H1 (cell line): ENCODE data around the gene KISS1. TPM values are rescaled to one million over a fixed set of nuclear protein-coding genes. Genes with fewer than 3 reads are reported as not detected.

ENCODE experiments used
- ATF3 ChIP-seq: IDR thresholded peaks from 2 replicates; pipeline ENCODE4 v1.6.1; 2011; ENCODE audit warnings: low read depth, mild to moderate bottlenecking, low read length; ENCODE audit not compliant: insufficient read depth
- CHD2 ChIP-seq: IDR thresholded peaks from 2 replicates; pipeline ENCODE4 v1.6.1; 2012; ENCODE audit warnings: low read length, improper control_type of control experiment
- EP300 ChIP-seq, 2 experiments: IDR thresholded peaks; 1 replicate in 1 of 2; 2 replicates in 1 of 2; pipeline ENCODE4 v1.6.1; 2011 to 2012; ENCODE audit warnings: low read depth in 2 of 2, low read length in 2 of 2, mild to moderate bottlenecking in 2 of 2, borderline replicate concordance in 1 of 2, inconsistent platforms in 1 of 2, moderate library complexity in 1 of 2
- GTF2F1 ChIP-seq: IDR thresholded peaks from 2 replicates; pipeline ENCODE4 v1.6.1; 2012; ENCODE audit warnings: low read depth, low read length, improper control_type of control experiment, borderline replicate concordance
- RBBP5 ChIP-seq: IDR thresholded peaks from 2 replicates; pipeline ENCODE4 v1.7.1; 2012; ENCODE audit warnings: low read depth, mild to moderate bottlenecking, inconsistent platforms, low read length, moderate library complexity, borderline replicate concordance
- RNF2 ChIP-seq: fragments of 200-900, 300-1000 bp; sonication (generic); IDR thresholded peaks from 2 replicates; pipeline ENCODE4 v1.7.1; 2016; ENCODE audit warnings: borderline replicate concordance, low read depth, mild to moderate bottlenecking, antibody characterized with exemption, low read length; ENCODE audit not compliant: poor library complexity, severe bottlenecking; ENCODE audit errors: missing control alignments
- SIN3A ChIP-seq, 2 experiments: IDR thresholded peaks in 1 of 2; conservative IDR thresholded peaks in 1 of 2; 2 replicates each; pipeline ENCODE4 v1.6.1; 2011 to 2012; ENCODE audit warnings: low read length in 2 of 2, improper control_type of control experiment in 1 of 2, low read depth in 1 of 2, mild to moderate bottlenecking in 1 of 2
- polyA plus RNA-seq, 7 experiments: library from polyadenylated mRNA; depleted of rRNA in 3 of 7; stranded (reverse) in 5 of 7; unstranded in 2 of 7; fragments of >200 nt in 5 of 7; fragments of 200-250 nt in 2 of 7; gene quantifications; 1 replicate in 5 of 7; 2 replicates in 1 of 7; 4 replicates in 1 of 7; pipeline versions ENCODE4 v1.2.1 to v1.2.3, GENCODE V29; 2011 to 2013; ENCODE audit warnings: missing spikeins in 2 of 7, mixed read lengths in 2 of 7
- total RNA-seq: library from RNA; stranded (reverse); fragmentation: NEBNext Ultra II Directional; extraction: Animal tissue kit (Norgen Biotek cat#: 25700); gene quantifications from 2 replicates; pipeline ENCODE4 v1.2.1, GENCODE V29; 2021
- TF ChIP-seq, protein P1 (sequence below), 3 experiments: IDR thresholded peaks; 1 replicate in 2 of 3; 2 replicates in 1 of 3; pipeline versions ENCODE4 v1.5.1 to v1.6.1; 2011; ENCODE audit warnings: low read length in 3 of 3, mild to moderate bottlenecking in 3 of 3, inconsistent platforms in 2 of 3, low read depth in 1 of 3, moderate library complexity in 1 of 3; ENCODE audit not compliant: insufficient read depth in 1 of 3; ENCODE audit errors: control extremely low read depth in 1 of 3

Gene KISS1
- total and polyA plus RNA-seq, 2 of the 8 experiments (the other 6 are each of a cell fraction or from before 2014, with no cell fraction given): 0.71 TPM; not detected in 1

GRCh38 chr1:204207136-204207616 lies 10.9 kb upstream of the KISS1 start (continued):
- TF ChIP-seq, protein P1, sequence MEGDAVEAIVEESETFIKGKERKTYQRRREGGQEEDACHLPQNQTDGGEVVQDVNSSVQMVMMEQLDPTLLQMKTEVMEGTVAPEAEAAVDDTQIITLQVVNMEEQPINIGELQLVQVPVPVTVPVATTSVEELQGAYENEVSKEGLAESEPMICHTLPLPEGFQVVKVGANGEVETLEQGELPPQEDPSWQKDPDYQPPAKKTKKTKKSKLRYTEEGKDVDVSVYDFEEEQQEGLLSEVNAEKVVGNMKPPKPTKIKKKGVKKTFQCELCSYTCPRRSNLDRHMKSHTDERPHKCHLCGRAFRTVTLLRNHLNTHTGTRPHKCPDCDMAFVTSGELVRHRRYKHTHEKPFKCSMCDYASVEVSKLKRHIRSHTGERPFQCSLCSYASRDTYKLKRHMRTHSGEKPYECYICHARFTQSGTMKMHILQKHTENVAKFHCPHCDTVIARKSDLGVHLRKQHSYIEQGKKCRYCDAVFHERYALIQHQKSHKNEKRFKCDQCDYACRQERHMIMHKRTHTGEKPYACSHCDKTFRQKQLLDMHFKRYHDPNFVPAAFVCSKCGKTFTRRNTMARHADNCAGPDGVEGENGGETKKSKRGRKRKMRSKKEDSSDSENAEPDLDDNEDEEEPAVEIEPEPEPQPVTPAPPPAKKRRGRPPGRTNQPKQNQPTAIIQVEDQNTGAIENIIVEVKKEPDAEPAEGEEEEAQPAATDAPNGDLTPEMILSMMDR (IDR thresholded peaks at IDR 0.05; ENCODE audit: control extremely low read depth in 1 of 3, insufficient read depth in 1 of 3, low read depth in 1 of 3, low read length in 3 of 3): peak; percentile 96 to 98 (median 96)
- TF ChIP-seq RBBP5 (no peak), CHD2 (no peak), RNF2 (no peak), GTF2F1 (no peak), ATF3 (no peak), SIN3A (conservative IDR thresholded peaks at IDR 0.05 in 1 of 2, IDR thresholded peaks at IDR 0.05 in 1 of 2; ENCODE audit: low read depth in 1 of 2, low read length in 2 of 2) (peak; percentile 60 to 76; a peak in 1 of 4 replicates), EP300 (IDR thresholded peaks at IDR 0.05; ENCODE audit: borderline replicate concordance in 1 of 2, low read depth in 2 of 2, low read length in 2 of 2) (no peak)
